H1 (cell line): Measurements from ENCODE around the gene RPS25. TPM values are rescaled to one million over a fixed set of nuclear protein-coding genes. Genes with fewer than 3 reads are reported as not detected.

Source experiments
- CTCF ChIA-PET: fragments of 300-600 bp; sonication (Branson Sonifier 250); formaldehyde crosslinking; loops from one replicate; lab custom pipeline; 2021; ENCODE audit not compliant: partially characterized antibody; lab: Charles Lee
- POLR2A ChIA-PET: fragments of 300-600 bp; sonication (Branson Sonifier 250); formaldehyde crosslinking; loops from one replicate; lab custom pipeline; 2021; ENCODE audit warnings: inconsistent platforms; ENCODE audit not compliant: partially characterized antibody; lab: Charles Lee
- DNase-seq, 2 experiments: peaks; one replicate each; pipeline versions ENCODE4 v3.0.0 to v3.0.0-alpha.2; 2010 to 2022; ENCODE audit warnings: low spot score in 2 of 2, low read depth in 1 of 2, mixed read lengths in 1 of 2
- FAIRE-seq: peaks from 2 replicates; lab custom pipeline; 2011; peaks lifted over from hg19 to GRCh38; lab: Jason Lieb, UNC
- H2AFZ ChIP-seq: 2 replicates; pipeline ENCODE4 v1.8.1; 2012; ENCODE audit warnings: low read length, inconsistent platforms
- H2AK5ac ChIP-seq: 2 replicates; pipeline ENCODE4 v1.6.1; 2013; ENCODE audit warnings: low read depth, low read length
- H2BK120ac ChIP-seq: replicated peaks from 2 replicates; pipeline ENCODE3; 2013; ENCODE audit warnings: low read depth, low read length, inconsistent platforms
- H2BK12ac ChIP-seq: 2 replicates; pipeline ENCODE4 v1.6.1; 2013; ENCODE audit warnings: low read depth, low read length
- H2BK15ac ChIP-seq: 2 replicates; pipeline ENCODE4 v1.6.1; 2013; ENCODE audit warnings: low read length
- H2BK20ac ChIP-seq: 2 replicates; pipeline ENCODE4 v1.6.1; 2013; ENCODE audit warnings: low read length
- H2BK5ac ChIP-seq: 2 replicates; pipeline ENCODE4 v1.6.1; 2013; ENCODE audit warnings: low read depth, low read length
- H3K14ac ChIP-seq: 2 replicates; pipeline ENCODE4 v1.6.1; 2013; ENCODE audit warnings: inconsistent platforms; ENCODE audit not compliant: insufficient read length
- H3K18ac ChIP-seq: 2 replicates; pipeline ENCODE4 v1.6.1; 2013; ENCODE audit warnings: low read length; ENCODE audit errors: extremely low read depth
- H3K23ac ChIP-seq: 2 replicates; pipeline ENCODE4 v1.6.1; 2013; ENCODE audit warnings: inconsistent platforms; ENCODE audit not compliant: insufficient read length
- H3K23me2 ChIP-seq: 2 replicates; pipeline ENCODE4 v1.6.1; 2013; ENCODE audit warnings: low read depth, low read length
- H3K27ac ChIP-seq: 2 replicates; pipeline ENCODE4 v1.6.1; 2011; ENCODE audit warnings: low read depth, low read length, inconsistent platforms
- H3K27me3 ChIP-seq, 4 experiments: replicated peaks in 1 of 4; 1 replicate in 1 of 4; 2 replicates in 3 of 4; pipeline versions ENCODE4 v1.6.1 to v1.8.1; 2011 to 2013; ENCODE audit warnings: low read length in 3 of 4, mild to moderate bottlenecking in 3 of 4, inconsistent platforms in 2 of 4, mixed read lengths in 2 of 4, moderate library complexity in 1 of 4; ENCODE audit not compliant: control insufficient read depth in 3 of 4, insufficient read depth in 3 of 4; ENCODE audit errors: extremely low read depth in 1 of 4
- H3K36me3 ChIP-seq, 4 experiments: 2 replicates each; pipeline versions ENCODE4 v1.6.1 to v1.8.1; 2011 to 2013; ENCODE audit warnings: mild to moderate bottlenecking in 4 of 4, low read length in 3 of 4, moderate library complexity in 2 of 4, control low read depth in 1 of 4, inconsistent platforms in 1 of 4; ENCODE audit not compliant: insufficient read depth in 4 of 4, control insufficient read depth in 2 of 4
- H3K4ac ChIP-seq: replicated peaks from 2 replicates; pipeline ENCODE3; 2013; ENCODE audit warnings: low read length, low read depth, mixed read lengths, inconsistent platforms; ENCODE audit not compliant: insufficient read length
- H3K4me1 ChIP-seq, 4 experiments: replicated peaks in 1 of 4; 1 replicate in 1 of 4; 2 replicates in 3 of 4; pipeline versions ENCODE4 v1.6.1 to v1.8.1; 2011 to 2013; ENCODE audit warnings: low read length in 3 of 4, inconsistent platforms in 2 of 4, mixed read lengths in 1 of 4; ENCODE audit not compliant: insufficient read depth in 4 of 4, control insufficient read depth in 3 of 4
- H3K4me2 ChIP-seq, 2 experiments: 2 replicates each; pipeline versions ENCODE4 v1.6.1 to v1.8.1; 2011 to 2013; ENCODE audit warnings: low read depth in 2 of 2, low read length in 2 of 2, control low read depth in 1 of 2, inconsistent platforms in 1 of 2, mild to moderate bottlenecking in 1 of 2; ENCODE audit not compliant: insufficient read depth in 1 of 2
- H3K4me3 ChIP-seq, 4 experiments: fragments of 200-600, 300-600 bp in 1 of 4; sonication (generic), shearing (Covaris generic), sonication (Bioruptor Twin) in 1 of 4; 2 replicates each; pipeline versions ENCODE4 v1.5.1 to v1.8.1; 2011 to 2016; ENCODE audit warnings: low read length in 4 of 4, low read depth in 3 of 4, control low read depth in 2 of 4, inconsistent platforms in 2 of 4, mild to moderate bottlenecking in 2 of 4, mixed read lengths in 1 of 4, moderate library complexity in 1 of 4; ENCODE audit not compliant: insufficient read depth in 2 of 4; ENCODE audit errors: extremely low read depth in 1 of 4
- H3K56ac ChIP-seq: replicated peaks from 2 replicates; pipeline ENCODE3; 2013; ENCODE audit warnings: low read depth, mild to moderate bottlenecking, mixed read lengths, low read length, inconsistent platforms; ENCODE audit not compliant: insufficient read length
- H3K79me1 ChIP-seq: 2 replicates; pipeline ENCODE4 v1.6.1; 2013; ENCODE audit warnings: low read depth, low read length, control low read depth
- H3K79me2 ChIP-seq, 2 experiments: 2 replicates each; pipeline versions ENCODE4 v1.6.1 to v1.8.1; 2012 to 2013; ENCODE audit warnings: low read length in 2 of 2, mild to moderate bottlenecking in 2 of 2, inconsistent platforms in 1 of 2; ENCODE audit not compliant: insufficient read depth in 2 of 2, control insufficient read depth in 1 of 2
- H3K9ac ChIP-seq, 4 experiments: replicated peaks in 1 of 4; 1 replicate in 1 of 4; 2 replicates in 3 of 4; pipeline versions ENCODE4 v1.6.1 to v1.8.1; 2011 to 2013; ENCODE audit warnings: low read depth in 3 of 4, low read length in 3 of 4, control low read depth in 2 of 4, mild to moderate bottlenecking in 2 of 4, moderate library complexity in 2 of 4, inconsistent platforms in 1 of 4; ENCODE audit errors: extremely low read depth in 1 of 4
- H3K9me3 ChIP-seq, 2 experiments: 2 replicates each; pipeline versions ENCODE4 v1.6.1 to v1.8.1; 2012 to 2013; ENCODE audit warnings: mild to moderate bottlenecking in 2 of 2, moderate library complexity in 2 of 2, control low read depth in 1 of 2, inconsistent platforms in 1 of 2, low read depth in 1 of 2, low read length in 1 of 2, mixed read lengths in 1 of 2; ENCODE audit not compliant: insufficient read depth in 2 of 2
- H4K20me1 ChIP-seq, 2 experiments: replicated peaks in 1 of 2; 2 replicates each; pipeline versions ENCODE3 to v1.8.1; 2011 to 2013; ENCODE audit warnings: inconsistent platforms in 2 of 2, low read length in 2 of 2, mild to moderate bottlenecking in 1 of 2; ENCODE audit not compliant: insufficient read depth in 2 of 2, control insufficient read depth in 1 of 2
- H4K5ac ChIP-seq: 2 replicates; pipeline ENCODE4 v1.6.1; 2013; ENCODE audit warnings: low read length, low read depth, mixed read lengths, inconsistent platforms; ENCODE audit not compliant: insufficient read length
- H4K8ac ChIP-seq: 2 replicates; pipeline ENCODE4 v1.8.0; 2013; ENCODE audit warnings: mild to moderate bottlenecking, moderate library complexity, low read length, inconsistent platforms; ENCODE audit not compliant: insufficient read depth; ENCODE audit errors: extremely low read depth
- H4K91ac ChIP-seq: replicated peaks from 2 replicates; pipeline ENCODE3; 2013; ENCODE audit warnings: low read length, mixed read lengths, inconsistent platforms; ENCODE audit not compliant: insufficient read length
- ZNF274 ChIP-seq: IDR thresholded peaks from 2 replicates; pipeline ENCODE4 v1.7.0; 2012; ENCODE audit warnings: low read length, borderline replicate concordance; ENCODE audit errors: extremely low read depth
- WGBS, 2 experiments: shearing (Covaris generic) in 1 of 2; methylation state at CpG; one replicate each; pipeline versions ENCODE4 v1.1.6 to v1.1.7; 2013 to 2015; ENCODE audit warnings: low lambda C conversion rate in 2 of 2, mixed read lengths in 2 of 2, inconsistent platforms in 1 of 2, low coverage in 1 of 2, missing lambda C conversion rate in 1 of 2; ENCODE audit not compliant: insufficient replicate concordance in 2 of 2, insufficient coverage in 1 of 2, insufficient read length in 1 of 2; ENCODE audit errors: extremely low coverage in 1 of 2, missing lambda C conversion rate in 1 of 2; 5-methylcytosine and 5-hydroxymethylcytosine counted together
- polyA plus RNA-seq, 7 experiments: library from polyadenylated mRNA; depleted of rRNA in 3 of 7; stranded (reverse) in 5 of 7; unstranded in 2 of 7; fragments of >200 nt in 5 of 7; fragments of 200-250 nt in 2 of 7; gene quantifications; 1 replicate in 5 of 7; 2 replicates in 1 of 7; 4 replicates in 1 of 7; pipeline versions ENCODE4 v1.2.1 to v1.2.3, GENCODE V29; 2011 to 2013; ENCODE audit warnings: missing spikeins in 2 of 7, mixed read lengths in 2 of 7
- total RNA-seq: library from RNA; stranded (reverse); fragmentation: NEBNext Ultra II Directional; extraction: Animal tissue kit (Norgen Biotek cat#: 25700); gene quantifications from 2 replicates; pipeline ENCODE4 v1.2.1, GENCODE V29; 2021

RPS25 gene
- total and polyA plus RNA-seq, 2 of the 8 experiments (the other 6 are each of a cell fraction or from before 2014, with no cell fraction given) = 1,525 to 1,643 TPM

GRCh38 chr11:119065369-119065768 is 47.2 kb upstream of the RPS25 start:
- CTCF ChIA-PET = interaction anchor here (1.0 to 1.4 kb wide), 4 partner anchors 20 to 272 kb away, joined by 3 to 4 read pairs (median 3); no protein-coding TSS in a partner anchor
- H3K56ac ChIP-seq = no peak overlapping the region
- H2BK5ac ChIP-seq = no peak overlapping the region
- H3K27ac ChIP-seq = no peak overlapping the region
- no peak for DNase-seq
- H3K9me3 ChIP-seq = no peaks in the 10 kb centered on the region
- POLR2A ChIA-PET = interaction anchor here (0.8 to 1.5 kb wide), 5 partner anchors 9 to 50 kb away, joined by 3 to 4 read pairs (median 3); partner anchors contain the start of genes HYOU1, RPS25 and TRAPPC4
- no peak overlapping the region for H3K4ac ChIP-seq
- H2BK12ac ChIP-seq = no peak overlapping the region
- no peak overlapping the region for H3K23ac ChIP-seq
- no peak overlapping the region for H3K14ac ChIP-seq
- peaks cover 0 to 5% (median 4%) of the 10 kb centered on the region in 4 experiments; a peak in 5 of 8 replicates for H3K36me3 ChIP-seq
- H3K27me3 ChIP-seq = no peaks in the 10 kb centered on the region
- no peak overlapping the region for H2BK15ac ChIP-seq
- H3K79me1 ChIP-seq = no peaks in the 10 kb centered on the region; the same call in 1 of the 2 replicates
- H2AFZ ChIP-seq = no peak overlapping the region
- no peak overlapping the region for H2BK120ac ChIP-seq
- H4K5ac ChIP-seq = no peak overlapping the region
- H2BK20ac ChIP-seq = no peak overlapping the region
- no peaks in the 10 kb centered on the region; a peak in 1 of 7 replicates for H3K4me1 ChIP-seq
- H3K18ac ChIP-seq = no peak overlapping the region
- peaks cover 0 to 13% of the 10 kb centered on the region in 2 experiments; a peak in 2 of 4 replicates for H3K79me2 ChIP-seq
- H4K8ac ChIP-seq = no peak overlapping the region
- no peak overlapping the region for H3K9ac ChIP-seq
- H3K4me2 ChIP-seq = no peak overlapping the region
- no peaks in the 10 kb centered on the region; the same call in 1 of the 2 replicates for H3K23me2 ChIP-seq
- FAIRE-seq = no peak
- H3K4me3 ChIP-seq = no peak overlapping the region
- no peak overlapping the region for H2AK5ac ChIP-seq
- 49% methylated on average over 4 of the region's 4 CpGs; no CpG with 5 or more reads in 1 of the 2 experiments for WGBS, 2 experiments
- H4K91ac ChIP-seq = no peak overlapping the region
- no peaks in the 10 kb centered on the region for H4K20me1 ChIP-seq
- TF ChIP-seq ZNF274 = no peak
